Prostate gland (tissue), 2 donors: ENCODE results near the gene FASTKD1.

ENCODE experiments used
- CTCF ChIP-seq, 4 experiments: fragments of 200-600 bp in 2 of 4; fragments of 450-650 bp in 2 of 4; sonication (generic) in 2 of 4; IDR thresholded peaks; 1 replicate in 3 of 4; 2 replicates in 1 of 4; pipeline ENCODE4 v1.5.1; 2016 to 2019; ENCODE audit warnings: antibody characterized with exemption in 4 of 4, mild to moderate bottlenecking in 2 of 4, moderate library complexity in 2 of 4
- POLR2AphosphoS5 ChIP-seq: sonication (generic); formaldehyde crosslinking; IDR thresholded peaks from one replicate; pipeline ENCODE4 v1.6.1; 2017; ENCODE audit warnings: antibody characterized with exemption

GRCh38 chr2:169573974-169574299 is 272 bp upstream of the FASTKD1 start:
- TF ChIP-seq CTCF (IDR thresholded peaks at IDR 0.05) (no peak), POLR2AphosphoS5 (no peak)
